Astrocyte (in vitro differentiated cells and primary cell): ENCODE data around the gene PALS2. TPM values are rescaled to one million over a fixed set of nuclear protein-coding genes. Genes with fewer than 3 reads are reported as not detected.

Experiments
- DNase-seq: peaks from one replicate; pipeline ENCODE4 v3.0.0-alpha.2; 2010; ENCODE audit warnings: low read depth
- FAIRE-seq: peaks from 2 replicates; lab custom pipeline; 2011; peaks lifted over from hg19 to GRCh38; lab: Jason Lieb, UNC
- H2AFZ ChIP-seq: 2 replicates; pipeline ENCODE4 v1.6.0; 2012; ENCODE audit warnings: low read depth, low read length, inconsistent platforms
- H3K27ac ChIP-seq: 2 replicates; pipeline ENCODE4 v1.5.1; 2011; ENCODE audit warnings: low read depth, low read length, inconsistent platforms
- H3K27me3 ChIP-seq: 2 replicates; pipeline ENCODE4 v1.6.0; 2011; ENCODE audit warnings: low read length, inconsistent platforms; ENCODE audit not compliant: insufficient read depth
- H3K36me3 ChIP-seq: 2 replicates; pipeline ENCODE4 v1.5.1; 2011; ENCODE audit warnings: low read length, inconsistent platforms; ENCODE audit not compliant: insufficient read depth
- H3K4me1 ChIP-seq: 2 replicates; pipeline ENCODE4 v1.5.1; 2011; ENCODE audit warnings: low read length, inconsistent platforms; ENCODE audit not compliant: insufficient read depth
- H3K4me2 ChIP-seq: 2 replicates; pipeline ENCODE4 v1.6.0; 2012; ENCODE audit warnings: low read length, inconsistent platforms
- H3K4me3 ChIP-seq: 2 replicates; pipeline ENCODE4 v1.5.1; 2011; ENCODE audit warnings: low read depth, mild to moderate bottlenecking, low read length, inconsistent platforms; ENCODE audit not compliant: insufficient read depth
- H3K79me2 ChIP-seq: 2 replicates; pipeline ENCODE4 v1.6.0; 2012; ENCODE audit warnings: mild to moderate bottlenecking, low read length, inconsistent platforms; ENCODE audit not compliant: insufficient read depth
- H3K9ac ChIP-seq: 2 replicates; pipeline ENCODE4 v1.6.0; 2012; ENCODE audit warnings: mild to moderate bottlenecking, low read length, inconsistent platforms
- H3K9me3 ChIP-seq: 2 replicates; pipeline ENCODE4 v1.5.1; 2012; ENCODE audit warnings: low read depth, mild to moderate bottlenecking, low read length, inconsistent platforms; ENCODE audit not compliant: insufficient read depth
- H4K20me1 ChIP-seq: 2 replicates; pipeline ENCODE4 v1.6.0; 2012; ENCODE audit warnings: low read length, inconsistent platforms; ENCODE audit not compliant: insufficient read depth
- H3K27ac Mint-ChIP-seq: one replicate; pipeline ENCODE4 v1.8.0; 2021; ENCODE audit warnings: mild to moderate bottlenecking, mixed read lengths; ENCODE audit not compliant: unreplicated experiment
- H3K27me3 Mint-ChIP-seq: one replicate; pipeline ENCODE4 v1.8.0; 2021; ENCODE audit warnings: low read depth, mixed read lengths; ENCODE audit not compliant: unreplicated experiment
- H3K36me3 Mint-ChIP-seq: one replicate; pipeline ENCODE4 v1.8.0; 2021; ENCODE audit warnings: low read depth, mixed read lengths; ENCODE audit not compliant: unreplicated experiment
- H3K4me1 Mint-ChIP-seq: one replicate; pipeline ENCODE4 v1.8.0; 2021; ENCODE audit warnings: low read depth, mixed read lengths; ENCODE audit not compliant: unreplicated experiment
- H3K4me3 Mint-ChIP-seq: one replicate; pipeline ENCODE4 v1.8.0; 2021; ENCODE audit warnings: mild to moderate bottlenecking, moderate library complexity, mixed read lengths; ENCODE audit not compliant: unreplicated experiment
- H3K9me3 Mint-ChIP-seq: one replicate; pipeline ENCODE4 v1.8.0; 2021; ENCODE audit warnings: mild to moderate bottlenecking, mixed read lengths; ENCODE audit not compliant: unreplicated experiment
- CTCF ChIP-seq: IDR thresholded peaks from 2 replicates; pipeline ENCODE4 v1.5.1; 2011; ENCODE audit warnings: low read depth, mild to moderate bottlenecking, inconsistent platforms, low read length, moderate library complexity; ENCODE audit not compliant: insufficient read depth
- EZH2 ChIP-seq: IDR thresholded peaks from 2 replicates; pipeline ENCODE4 v1.6.1; 2012; ENCODE audit warnings: mild to moderate bottlenecking, low read length, inconsistent platforms; ENCODE audit not compliant: insufficient read depth
- total RNA-seq: library from RNA; stranded (reverse); gene quantifications from 2 replicates; pipeline ENCODE4 v1.2.1, GENCODE V29; 2021

PALS2 gene
- total RNA-seq, 1 donor from 2014 or later, result 32.7 TPM

- no peak overlapping the region for H3K4me3 ChIP-seq
- H3K27ac Mint-ChIP-seq, result no peak overlapping the region
- no peak overlapping the region for H3K27ac ChIP-seq
- H3K79me2 ChIP-seq, result peaks cover 31% of the 10 kb centered on the region
- DNase-seq (no peak), FAIRE-seq (no peak)
- no peaks in the 10 kb centered on the region for H3K27me3 Mint-ChIP-seq
- H3K9ac ChIP-seq, result no peak overlapping the region
- no peaks in the 10 kb centered on the region for H3K4me1 ChIP-seq
- peaks cover 6% of the 10 kb centered on the region for H3K9me3 Mint-ChIP-seq
- no peaks in the 10 kb centered on the region for H3K9me3 ChIP-seq
- peaks cover 14% of the 10 kb centered on the region for H4K20me1 ChIP-seq
- no peaks in the 10 kb centered on the region for H3K27me3 ChIP-seq
- no peak overlapping the region for H2AFZ ChIP-seq
- H3K36me3 Mint-ChIP-seq, result no peaks in the 10 kb centered on the region
- TF ChIP-seq CTCF, result no peak
- no peak for TF ChIP-seq EZH2
- H3K4me2 ChIP-seq, result no peak overlapping the region
- H3K4me1 Mint-ChIP-seq, result peaks cover 6% of the 10 kb centered on the region
- H3K4me3 Mint-ChIP-seq, result no peak overlapping the region
- no peaks in the 10 kb centered on the region for H3K36me3 ChIP-seq
These were observed 31.4 kb downstream of the PALS2 start for GRCh38 chr7:24604630-24605029.

GRCh38 chr7:24608504-24608903 lies 35.3 kb downstream of the PALS2 start:
- H3K36me3 ChIP-seq, result no peaks in the 10 kb centered on the region
- Mint-ChIP-seq H3K36me3 (no peaks in the 10 kb centered on the region), H3K27me3 (no peaks in the 10 kb centered on the region), H3K4me3 (no peak overlapping the region), H3K4me1 (peaks cover 6% of the 10 kb centered on the region), H3K27ac (no peak overlapping the region), H3K9me3 (no peaks in the 10 kb centered on the region)
- H4K20me1 ChIP-seq, result peaks cover 19% of the 10 kb centered on the region
- H3K27ac ChIP-seq, result no peak overlapping the region
- TF ChIP-seq EZH2 (no peak), CTCF (no peak)
- H3K9me3 ChIP-seq, result no peaks in the 10 kb centered on the region
- H3K79me2 ChIP-seq, result peaks cover 18% of the 10 kb centered on the region
- H3K27me3 ChIP-seq, result no peaks in the 10 kb centered on the region
- no peak overlapping the region for H3K4me3 ChIP-seq
- FAIRE-seq (no peak), DNase-seq (no peak)
- H2AFZ ChIP-seq, result no peak overlapping the region
- no peak overlapping the region for H3K9ac ChIP-seq
- H3K4me2 ChIP-seq, result no peak overlapping the region
- H3K4me1 ChIP-seq, result no peaks in the 10 kb centered on the region

GRCh38 chr7:24609059-24609458 lies 35.8 kb downstream of the PALS2 start:
- Histone ChIP-seq H2AFZ (no peak overlapping the region), H3K4me3 (no peak overlapping the region), H3K27ac (no peak overlapping the region), H3K27me3 (no peaks in the 10 kb centered on the region), H4K20me1 (peaks cover 19% of the 10 kb centered on the region), H3K4me1 (no peaks in the 10 kb centered on the region), H3K9me3 (no peaks in the 10 kb centered on the region), H3K36me3 (no peaks in the 10 kb centered on the region), H3K4me2 (no peak overlapping the region), H3K9ac (no peak overlapping the region), H3K79me2 (peaks cover 21% of the 10 kb centered on the region)
- Mint-ChIP-seq H3K4me1 (peaks cover 6% of the 10 kb centered on the region), H3K36me3 (no peaks in the 10 kb centered on the region), H3K4me3 (no peak overlapping the region), H3K27me3 (no peaks in the 10 kb centered on the region), H3K9me3 (no peaks in the 10 kb centered on the region), H3K27ac (no peak overlapping the region)
- FAIRE-seq (no peak), DNase-seq (peak; percentile 25)
- TF ChIP-seq CTCF (no peak), EZH2 (no peak)
